Right lobe of liver (tissue), 6 donors: ENCODE data around the gene TANGO2. TPM values are rescaled to one million over a fixed set of nuclear protein-coding genes. Genes with fewer than 3 reads are reported as not detected.

Source experiments
- ATAC-seq, 4 donors: fragments of 200-7000 bp; cut with Tn5 transposase; one replicate each; pipeline ENCODE4 v1.9.1; 2020; ENCODE audit warnings: mild to moderate bottlenecking in 4 of 4, moderate library complexity in 4 of 4
- DNase-seq, 3 donors: peaks; one replicate each; pipeline ENCODE4 v3.0.0-alpha.2; 2020
- H3K27ac ChIP-seq, 3 donors: fragments of 200-600 bp; one replicate each; pipeline ENCODE4 v1.8.0; 2022
- H3K27me3 ChIP-seq, 2 donors: fragments of 200-600 bp; one replicate each; pipeline ENCODE4 v1.8.0; 2022
- H3K36me3 ChIP-seq, 4 donors: fragments of 200-600 bp; sonication (generic) in 1 of 4; one replicate each; pipeline versions ENCODE4 v1.5.1 to v1.8.0; 2017 to 2022; ENCODE audit warnings: control low read depth in 1 of 4
- H3K4me1 ChIP-seq, 4 donors: fragments of 200-600 bp; sonication (generic) in 1 of 4; one replicate each; pipeline versions ENCODE4 v1.5.1 to v1.8.0; 2017 to 2022; ENCODE audit warnings: control low read depth in 1 of 4
- H3K4me3 ChIP-seq, 3 donors: fragments of 200-600 bp; one replicate each; pipeline ENCODE4 v1.8.0; 2022
- H3K9me3 ChIP-seq, 4 donors: fragments of 200-600 bp; sonication (generic) in 1 of 4; one replicate each; pipeline versions ENCODE4 v1.5.1 to v1.8.0; 2017 to 2022; ENCODE audit warnings: control low read depth in 1 of 4
- CTCF ChIP-seq, 4 donors: fragments of 200-600 bp in 3 of 4; fragments of 450-650 bp in 1 of 4; IDR thresholded peaks; one replicate each; pipeline versions ENCODE4 v1.5.1 to v1.8.0; 2016 to 2022; ENCODE audit warnings: antibody characterized with exemption in 4 of 4, mild to moderate bottlenecking in 2 of 4
- POLR2A ChIP-seq: fragments of 450-650 bp; IDR thresholded peaks from one replicate; pipeline ENCODE4 v1.6.1; 2017; ENCODE audit warnings: antibody characterized with exemption, mild to moderate bottlenecking
- whole genome bisulfite sequencing: methylation state at CpG from one replicate; pipeline ENCODE4 v1.1.6; 2018; ENCODE audit warnings: low coverage, low lambda C conversion rate; ENCODE audit not compliant: insufficient coverage; ENCODE audit errors: missing lambda C conversion rate; 5-methylcytosine and 5-hydroxymethylcytosine counted together
- intact Hi-C, 2 donors: fragments of 100-400 bp; cut with DNase I; formaldehyde crosslinking; loops; one replicate each; pipeline versions ENCODE4 v1.11.2 to v1.14.1; 2022
- total RNA-seq, 6 experiments: library from RNA; depleted of rRNA in 2 of 6; stranded (reverse); fragments of >200 nt in 2 of 6; fragmentation: NEBNext Ultra II Directional in 3 of 6; extraction: Animal tissue kit (Norgen Biotek cat#: 25700) in 3 of 6; gene quantifications; one replicate each; pipeline versions ENCODE4 v1.1.0 to v1.2.4, GENCODE V29; 2016 to 2023
- donor health status: DM: no; HTN: yes; CAD: no.
- donor health status: DM: no; HTN: no; CAD: no.
- donor health status: DM: no; HTN: no; CAD: no.
- donor health status: DM: no; HTN: yes; CAD: no.
- donor health status: DM: no; HTN: yes; CAD: no.

Gene TANGO2
- total RNA-seq, 6 experiments from 2014 or later = 11.0 to 27.0 (median 15.5) TPM

- Histone ChIP-seq H3K27ac (no peak overlapping the region), H3K4me1 (peaks cover 0 to 30% (median 11%) of the 10 kb centered on the region in 4 donors), H3K9me3 (peaks cover 0 to 9% (median 0%) of the 10 kb centered on the region in 4 donors), H3K27me3 (no peaks in the 10 kb centered on the region), H3K36me3 (no peaks in the 10 kb centered on the region), H3K4me3 (no peak overlapping the region)
- ATAC-seq = peak; percentile 35 to 60 (median 48)
- TF ChIP-seq POLR2A (no peak), CTCF (IDR thresholded peaks at IDR 0.05) (no peak)
- intact Hi-C loops = no loop called here
- WGBS = 56% methylated on average over 4 of the region's 8 CpGs
- peak in 2 of 3 donors; percentile 63 to 77 for DNase-seq
Measured at GRCh38 chr22:19998991-19999820, 21.7 kb upstream of the TANGO2 start.

GRCh38 chr22:20000246-20001081, 20.4 kb upstream of the TANGO2 start:
- TF ChIP-seq CTCF (IDR thresholded peaks at IDR 0.05) = no peak
- TF ChIP-seq POLR2A = no peak
- DNase-seq (peak in 2 of 3 donors; percentile 83 to 84), ATAC-seq (peak; percentile 57 to 92 (median 76))
- 60% methylated on average over 5 of the region's 14 CpGs for WGBS
- no peak overlapping the region for H3K27ac ChIP-seq
- H3K9me3 ChIP-seq = peaks cover 0 to 9% (median 0%) of the 10 kb centered on the region in 4 donors
- H3K4me1 ChIP-seq = peaks cover 0 to 30% (median 11%) of the 10 kb centered on the region in 4 donors
- intact Hi-C loops = no loop called here
- no peaks in the 10 kb centered on the region for H3K27me3 ChIP-seq
- no peaks in the 10 kb centered on the region for H3K36me3 ChIP-seq
- no peak overlapping the region for H3K4me3 ChIP-seq

- 100% methylated on average over 1 of the region's 11 CpGs for WGBS
- intact Hi-C loops = no loop called here
- H3K27ac ChIP-seq = no peak overlapping the region
- H3K36me3 ChIP-seq = no peaks in the 10 kb centered on the region
- TF ChIP-seq CTCF (IDR thresholded peaks at IDR 0.05) = no peak
- TF ChIP-seq POLR2A = no peak
- no peak overlapping the region for H3K4me3 ChIP-seq
- H3K4me1 ChIP-seq = peaks cover 0 to 27% (median 11%) of the 10 kb centered on the region in 4 donors
- H3K9me3 ChIP-seq = peaks cover 0 to 9% (median 0%) of the 10 kb centered on the region in 4 donors
- DNase-seq = peak in 1 of 3 donors; percentile 40
- ATAC-seq = no peak
- no peaks in the 10 kb centered on the region for H3K27me3 ChIP-seq
Measured at GRCh38 chr22:20001082-20001638, 19.8 kb upstream of the TANGO2 start.

GRCh38 chr22:20002128-20002527, 18.8 kb upstream of the TANGO2 start:
- Histone ChIP-seq H3K9me3 (peaks cover 0 to 9% (median 0%) of the 10 kb centered on the region in 4 donors), H3K36me3 (no peaks in the 10 kb centered on the region), H3K27me3 (no peaks in the 10 kb centered on the region), H3K4me3 (no peak overlapping the region), H3K4me1 (peaks cover 0 to 27% (median 11%) of the 10 kb centered on the region in 4 donors), H3K27ac (no peak overlapping the region)
- ATAC-seq = no peak
- no peak for TF ChIP-seq POLR2A
- TF ChIP-seq CTCF (IDR thresholded peaks at IDR 0.05) = no peak
- DNase-seq = peak in 1 of 3 donors; percentile 17
- 75% methylated on average over 6 of the region's 9 CpGs for WGBS
- intact Hi-C loops = no loop called here
